Activated CD4-positive, alpha-beta T cell treated with anti-CD3 and anti-CD28 coated beads, Interleukin-2, amount 50 U/mL, for 24 hours (primary cell): Measurements from ENCODE around the gene COQ10A.

Experiments used
- DNase-seq, 2 donors: peaks; one replicate each; pipeline ENCODE4 v3.0.0-alpha.2; 2020; ENCODE audit warnings: low read depth in 1 of 2, low spot score in 1 of 2

COQ10A gene

GRCh38 chr12:56311003-56311402 lies 44.3 kb downstream of the COQ10A start:
- DNase-seq: no peak

- DNase-seq: no peak
Measured at GRCh38 chr12:56315249-56315621, 48.5 kb downstream of the COQ10A start.

- DNase-seq: peak; percentile 85 to 92
Measured at GRCh38 chr12:56315622-56316473, 49.1 kb downstream of the COQ10A start, which contains the start of gene CNPY2. Gene CNPY2, minus strand, starts transcription at chr12:56315988. Its CDS starts 771 bp downstream, at chr12:56315217.

- DNase-seq: no peak
Measured at GRCh38 chr12:56317675-56318074, 50.9 kb downstream of the COQ10A start.
